ENCODE data around the gene IL10RB.

IL10RB gene

DNA sequence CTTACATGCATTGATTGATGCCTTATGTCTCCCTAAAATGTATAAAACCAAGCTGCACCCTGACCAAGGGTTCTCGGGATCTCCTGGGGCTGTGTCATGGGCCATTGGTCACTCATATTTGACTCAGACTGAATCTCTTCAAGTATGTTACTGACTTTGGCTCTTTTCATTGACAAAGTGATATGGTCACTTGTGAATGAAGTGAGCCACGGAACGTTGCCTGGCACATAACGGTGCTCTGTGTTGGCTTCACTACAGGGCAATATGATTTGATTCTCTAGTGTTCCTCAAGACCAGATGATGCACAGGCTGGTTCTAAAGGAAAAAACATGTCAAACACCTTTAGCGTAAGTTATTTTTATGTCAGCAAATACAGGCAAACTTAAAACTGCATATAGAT, 11.4 kb upstream of the IL10RB start:
- H3K27ac ChIP-seq (replicated peaks) = no peak overlapping the region
- no peak for DNase-seq (ENCODE audit: low read depth in 1 of 2, low spot score in 1 of 2)
- no peak overlapping the region for H3K4me3 ChIP-seq (replicated peaks; ENCODE audit: insufficient read depth, low read length)
- H3K27me3 ChIP-seq (ENCODE audit: insufficient read depth, poor library complexity, severe bottlenecking) = no peaks in the 10 kb centered on the region
- TF ChIP-seq SPI1 (IDR thresholded peaks at IDR 0.05; ENCODE audit: borderline replicate concordance, low read depth) (no peak), POLR2AphosphoS5 (IDR thresholded peaks at IDR 0.05; ENCODE audit: low read depth) (no peak)

DNA sequence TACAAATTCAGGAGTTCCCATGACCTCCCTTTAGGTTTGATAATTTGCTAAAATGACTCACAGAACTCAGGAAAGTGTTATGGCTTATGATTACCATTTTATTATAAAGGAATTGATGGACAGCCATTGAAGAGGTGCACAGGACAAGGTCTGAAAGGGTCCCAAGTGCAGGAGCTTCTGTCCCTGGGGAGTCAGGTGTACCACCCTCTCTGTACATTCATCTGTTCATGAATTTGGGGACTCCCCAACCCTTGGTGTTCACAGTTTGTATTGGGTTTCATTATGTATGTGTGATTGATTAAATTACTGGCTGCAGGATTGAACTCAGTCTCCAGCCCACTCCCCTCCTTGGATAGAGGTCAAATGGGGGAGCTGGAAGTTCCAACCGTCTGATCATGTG, 10.8 kb upstream of the IL10RB start:
- no peaks in the 10 kb centered on the region for H3K27me3 ChIP-seq (ENCODE audit: insufficient read depth, poor library complexity, severe bottlenecking)
- H3K27ac ChIP-seq (replicated peaks) = no peak overlapping the region
- no peak overlapping the region for H3K4me3 ChIP-seq (replicated peaks; ENCODE audit: insufficient read depth, low read length)
- TF ChIP-seq SPI1 (IDR thresholded peaks at IDR 0.05; ENCODE audit: borderline replicate concordance, low read depth) (no peak), GABPA (IDR thresholded peaks at IDR 0.05; ENCODE audit: low read depth) (no peak), POLR2AphosphoS5 (IDR thresholded peaks at IDR 0.05; ENCODE audit: low read depth) (no peak)
- TF ChIP-seq, protein P1, sequence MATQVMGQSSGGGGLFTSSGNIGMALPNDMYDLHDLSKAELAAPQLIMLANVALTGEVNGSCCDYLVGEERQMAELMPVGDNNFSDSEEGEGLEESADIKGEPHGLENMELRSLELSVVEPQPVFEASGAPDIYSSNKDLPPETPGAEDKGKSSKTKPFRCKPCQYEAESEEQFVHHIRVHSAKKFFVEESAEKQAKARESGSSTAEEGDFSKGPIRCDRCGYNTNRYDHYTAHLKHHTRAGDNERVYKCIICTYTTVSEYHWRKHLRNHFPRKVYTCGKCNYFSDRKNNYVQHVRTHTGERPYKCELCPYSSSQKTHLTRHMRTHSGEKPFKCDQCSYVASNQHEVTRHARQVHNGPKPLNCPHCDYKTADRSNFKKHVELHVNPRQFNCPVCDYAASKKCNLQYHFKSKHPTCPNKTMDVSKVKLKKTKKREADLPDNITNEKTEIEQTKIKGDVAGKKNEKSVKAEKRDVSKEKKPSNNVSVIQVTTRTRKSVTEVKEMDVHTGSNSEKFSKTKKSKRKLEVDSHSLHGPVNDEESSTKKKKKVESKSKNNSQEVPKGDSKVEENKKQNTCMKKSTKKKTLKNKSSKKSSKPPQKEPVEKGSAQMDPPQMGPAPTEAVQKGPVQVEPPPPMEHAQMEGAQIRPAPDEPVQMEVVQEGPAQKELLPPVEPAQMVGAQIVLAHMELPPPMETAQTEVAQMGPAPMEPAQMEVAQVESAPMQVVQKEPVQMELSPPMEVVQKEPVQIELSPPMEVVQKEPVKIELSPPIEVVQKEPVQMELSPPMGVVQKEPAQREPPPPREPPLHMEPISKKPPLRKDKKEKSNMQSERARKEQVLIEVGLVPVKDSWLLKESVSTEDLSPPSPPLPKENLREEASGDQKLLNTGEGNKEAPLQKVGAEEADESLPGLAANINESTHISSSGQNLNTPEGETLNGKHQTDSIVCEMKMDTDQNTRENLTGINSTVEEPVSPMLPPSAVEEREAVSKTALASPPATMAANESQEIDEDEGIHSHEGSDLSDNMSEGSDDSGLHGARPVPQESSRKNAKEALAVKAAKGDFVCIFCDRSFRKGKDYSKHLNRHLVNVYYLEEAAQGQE (IDR thresholded peaks at IDR 0.05; ENCODE audit: insufficient replicate concordance, low read depth) = no peak
- TF ChIP-seq, protein P2, sequence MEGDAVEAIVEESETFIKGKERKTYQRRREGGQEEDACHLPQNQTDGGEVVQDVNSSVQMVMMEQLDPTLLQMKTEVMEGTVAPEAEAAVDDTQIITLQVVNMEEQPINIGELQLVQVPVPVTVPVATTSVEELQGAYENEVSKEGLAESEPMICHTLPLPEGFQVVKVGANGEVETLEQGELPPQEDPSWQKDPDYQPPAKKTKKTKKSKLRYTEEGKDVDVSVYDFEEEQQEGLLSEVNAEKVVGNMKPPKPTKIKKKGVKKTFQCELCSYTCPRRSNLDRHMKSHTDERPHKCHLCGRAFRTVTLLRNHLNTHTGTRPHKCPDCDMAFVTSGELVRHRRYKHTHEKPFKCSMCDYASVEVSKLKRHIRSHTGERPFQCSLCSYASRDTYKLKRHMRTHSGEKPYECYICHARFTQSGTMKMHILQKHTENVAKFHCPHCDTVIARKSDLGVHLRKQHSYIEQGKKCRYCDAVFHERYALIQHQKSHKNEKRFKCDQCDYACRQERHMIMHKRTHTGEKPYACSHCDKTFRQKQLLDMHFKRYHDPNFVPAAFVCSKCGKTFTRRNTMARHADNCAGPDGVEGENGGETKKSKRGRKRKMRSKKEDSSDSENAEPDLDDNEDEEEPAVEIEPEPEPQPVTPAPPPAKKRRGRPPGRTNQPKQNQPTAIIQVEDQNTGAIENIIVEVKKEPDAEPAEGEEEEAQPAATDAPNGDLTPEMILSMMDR (IDR thresholded peaks at IDR 0.05; ENCODE audit: insufficient read depth, low read length) = no peak
- DNase-seq (ENCODE audit: low read depth in 1 of 2, low spot score in 1 of 2) = no peak

DNA sequence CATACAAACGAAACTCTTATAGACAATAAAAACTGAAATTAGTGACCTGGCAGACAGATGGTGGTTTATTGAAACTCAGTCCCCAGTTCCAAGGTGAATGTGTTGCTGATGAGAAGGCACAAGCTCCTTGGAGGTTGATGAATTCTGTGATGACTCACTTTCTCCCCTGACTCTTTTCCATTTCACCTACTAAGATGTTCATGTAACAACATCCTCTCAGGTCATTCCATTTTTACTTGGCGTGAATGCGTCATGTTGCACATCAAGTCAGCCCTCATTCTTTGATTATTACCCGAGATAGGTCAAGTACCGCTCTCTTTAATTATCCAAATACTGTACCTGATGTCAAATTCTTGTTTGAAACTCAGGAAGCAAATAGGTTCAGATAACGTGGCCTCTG, 10.1 kb upstream of the IL10RB start:
- DNase-seq (ENCODE audit: low read depth in 1 of 2, low spot score in 1 of 2) = no peak
- no peak overlapping the region for H3K4me3 ChIP-seq (replicated peaks; ENCODE audit: insufficient read depth, low read length)
- H3K27ac ChIP-seq (replicated peaks) = no peak overlapping the region
- TF ChIP-seq, protein P1 (IDR thresholded peaks at IDR 0.05; ENCODE audit: insufficient replicate concordance, low read depth) = no peak
- TF ChIP-seq POLR2AphosphoS5 (IDR thresholded peaks at IDR 0.05; ENCODE audit: low read depth) = no peak
- no peaks in the 10 kb centered on the region for H3K27me3 ChIP-seq (ENCODE audit: insufficient read depth, poor library complexity, severe bottlenecking)

DNA sequence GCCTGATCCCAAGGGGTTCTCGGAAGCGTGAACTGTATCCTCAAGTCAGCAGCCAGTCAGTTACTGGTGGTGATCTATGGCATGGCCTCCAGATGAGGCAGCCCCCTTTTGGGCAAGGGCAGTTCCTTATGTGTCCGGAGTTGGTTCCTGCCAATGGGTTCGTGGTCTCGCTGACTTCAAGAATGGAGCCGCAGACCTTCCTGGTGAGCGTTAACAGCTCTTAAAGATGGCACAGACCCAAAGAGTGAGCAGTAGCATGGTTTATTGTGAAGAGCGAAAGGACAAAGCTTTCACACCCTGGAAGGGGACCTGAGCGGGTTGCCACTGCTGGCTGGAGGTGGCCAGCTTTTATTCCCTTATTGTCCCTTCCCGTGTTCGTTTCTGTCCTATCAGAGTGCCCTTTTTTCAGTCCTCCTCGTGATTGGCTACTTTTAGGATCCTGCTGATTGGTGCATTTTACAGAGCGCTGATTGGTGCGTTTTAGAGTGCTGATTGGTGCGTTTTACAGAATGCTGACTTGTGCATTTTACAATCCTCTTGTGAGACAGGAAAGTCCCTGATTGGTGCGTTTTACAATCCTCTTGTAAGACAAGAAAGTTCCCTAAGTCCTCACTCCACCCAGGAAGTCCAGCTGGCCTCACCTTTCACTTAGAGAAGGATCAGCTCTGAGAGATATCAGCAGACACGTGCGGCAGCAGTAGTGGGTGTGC, 8.9 kb upstream of the IL10RB start:
- no peak for TF ChIP-seq SPI1 (IDR thresholded peaks at IDR 0.05; ENCODE audit: borderline replicate concordance, low read depth)
- TF ChIP-seq, protein P2 (IDR thresholded peaks at IDR 0.05; ENCODE audit: insufficient read depth, low read length) = no peak
- TF ChIP-seq POLR2AphosphoS5 (IDR thresholded peaks at IDR 0.05; ENCODE audit: low read depth) = no peak
- TF ChIP-seq, protein P1 (IDR thresholded peaks at IDR 0.05; ENCODE audit: insufficient replicate concordance, low read depth) = no peak
- no peak for TF ChIP-seq GABPA (IDR thresholded peaks at IDR 0.05; ENCODE audit: low read depth)
- no peak for DNase-seq (ENCODE audit: low read depth in 1 of 2, low spot score in 1 of 2)
- H3K4me3 ChIP-seq (replicated peaks; ENCODE audit: insufficient read depth, low read length) = no peak overlapping the region
- no peaks in the 10 kb centered on the region for H3K27me3 ChIP-seq (ENCODE audit: insufficient read depth, poor library complexity, severe bottlenecking)
- H3K27ac ChIP-seq (replicated peaks) = no peak overlapping the region

Data from HL-60 (cell line).